GM19395 (cell line): ENCODE measurements around the gene PLEKHB1.
"Not testable (repeated sequence)": the region's sequence is repeated elsewhere in the genome, so short reads cannot be mapped to it uniquely, and the experiment has no call there.

Experiments
- ATAC-seq: cut with Tn5 transposase; IDR thresholded peaks from one replicate; pipeline ENCODE4 v1.9.1; 2021; ENCODE audit warnings: mild to moderate bottlenecking, moderate library complexity; ENCODE audit not compliant: unreplicated experiment

The PLEKHB1 gene

DNA sequence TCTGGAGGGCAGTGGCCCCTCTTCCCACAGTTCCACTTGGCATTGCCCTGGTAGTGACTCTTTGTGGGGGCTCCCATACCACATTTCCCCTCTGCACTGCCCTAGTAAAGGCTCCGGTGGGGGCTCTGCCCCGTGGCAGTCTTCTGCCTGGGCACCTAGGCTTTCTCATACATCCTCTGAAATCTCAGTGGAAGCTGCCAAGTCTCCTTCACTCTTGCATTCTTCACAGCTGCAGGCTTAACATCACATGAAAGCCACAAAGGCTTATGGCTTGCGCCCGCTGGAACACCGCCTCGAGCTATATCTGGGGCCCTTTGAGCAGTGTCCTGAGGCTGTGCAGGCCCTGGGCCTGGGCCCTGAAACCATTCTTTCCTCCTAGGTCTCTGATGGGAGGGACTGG is 25.3 kb downstream of the PLEKHB1 start:
- ATAC-seq = no peak

DNA sequence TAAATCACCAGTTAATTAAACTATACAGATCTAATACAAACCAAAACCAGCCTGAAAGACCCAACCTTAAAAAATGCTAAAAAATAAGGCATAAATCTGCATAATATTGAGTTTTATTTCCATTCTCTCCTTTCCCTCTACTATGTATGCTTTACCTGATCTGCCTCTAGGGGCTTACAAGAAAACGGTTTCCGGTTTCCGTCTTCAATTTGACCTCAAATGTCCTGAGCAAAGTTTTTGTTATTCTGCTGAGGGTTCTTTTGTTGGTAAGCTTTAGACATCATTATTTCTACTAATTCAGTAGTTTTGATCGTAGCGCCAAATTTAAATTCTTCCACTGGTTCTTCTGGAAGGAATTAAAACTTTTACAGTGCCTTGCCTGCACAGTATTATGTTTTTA is 30.2 kb downstream of the PLEKHB1 start:
- not testable (repeated sequence) for ATAC-seq

- no peak for ATAC-seq
These were observed 34.3 kb downstream of the PLEKHB1 start for GRCh38 chr11:73680687-73681086.

DNA sequence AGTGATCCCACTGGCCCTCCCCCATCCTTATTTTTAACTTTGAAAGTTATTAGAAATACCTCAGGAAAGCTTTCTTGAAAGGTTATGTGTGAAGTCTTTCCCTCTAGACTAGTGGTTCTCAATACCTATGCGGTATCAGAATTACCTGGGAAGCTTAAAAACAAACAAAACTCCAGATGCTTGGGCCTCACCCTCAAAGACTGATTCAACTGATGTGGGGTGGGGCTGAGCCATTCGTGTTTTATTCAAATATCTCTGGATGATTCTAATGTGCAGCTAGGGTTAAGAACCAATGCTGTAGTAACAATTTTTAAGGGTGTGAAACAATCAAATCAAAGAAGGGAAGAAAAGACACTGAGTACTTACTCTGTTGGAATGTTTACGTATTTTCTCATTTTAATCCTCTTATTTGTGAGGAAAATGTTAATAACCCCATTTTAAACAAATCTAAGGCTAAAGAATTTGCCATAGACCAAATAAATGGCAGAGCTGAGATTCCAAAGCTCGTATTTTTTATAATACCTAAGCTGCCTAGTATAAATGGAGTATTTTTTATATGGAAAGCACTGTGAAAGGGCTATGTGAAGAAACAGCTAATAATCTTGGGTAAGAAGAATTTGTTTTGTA is 47.6 kb downstream of the PLEKHB1 start:
- no peak for ATAC-seq

DNA sequence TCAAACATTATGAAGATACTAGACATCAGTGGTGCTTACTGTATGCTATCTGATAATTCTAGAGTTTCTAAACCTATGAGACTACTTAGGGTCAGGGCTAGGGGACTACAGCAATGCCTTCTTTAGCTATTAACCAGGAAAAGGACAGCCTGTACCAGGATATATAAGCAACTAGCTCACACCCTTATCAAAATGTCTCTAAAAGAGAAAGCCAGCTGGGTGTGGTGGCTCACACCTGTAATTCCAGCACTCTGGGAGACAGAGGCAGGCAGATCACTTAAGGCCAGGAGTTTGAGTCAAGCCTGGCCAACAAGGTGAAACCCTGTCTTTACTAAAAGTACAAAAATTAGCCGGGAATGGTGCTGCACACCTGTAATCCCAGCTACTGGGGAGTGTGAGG is 58.7 kb downstream of the PLEKHB1 start:
- ATAC-seq = no peak

- ATAC-seq = no peak
These were observed 64.6 kb downstream of the PLEKHB1 start for GRCh38 chr11:73710964-73711363.
